Nephron (organoid): Measurements from ENCODE around the gene AGO3.
A peak's percentile ranks its signal among the peaks of the same experiment; 100 is the strongest.

Source experiments
- H3K27ac Mint-ChIP-seq, 3 experiments: 2 replicates each; pipeline ENCODE4 v1.8.0; 2020; ENCODE audit warnings: mixed read lengths in 3 of 3, mild to moderate bottlenecking in 2 of 3, moderate library complexity in 1 of 3
- H3K27me3 Mint-ChIP-seq: 2 replicates; pipeline ENCODE4 v1.8.0; 2021; ENCODE audit warnings: low read depth, mild to moderate bottlenecking, moderate library complexity, mixed read lengths
- H3K36me3 Mint-ChIP-seq: 2 replicates; pipeline ENCODE4 v1.8.0; 2020; ENCODE audit warnings: low read depth, mixed read lengths
- H3K4me1 Mint-ChIP-seq: 2 replicates; pipeline ENCODE4 v1.8.0; 2020; ENCODE audit warnings: mixed read lengths
- H3K4me3 Mint-ChIP-seq, 3 experiments: 2 replicates each; pipeline ENCODE4 v1.8.0; 2020; ENCODE audit warnings: mild to moderate bottlenecking in 3 of 3, mixed read lengths in 3 of 3, moderate library complexity in 2 of 3
- H3K9me3 Mint-ChIP-seq: 2 replicates; pipeline ENCODE4 v1.8.0; 2020; ENCODE audit warnings: mixed read lengths
- CTCF ChIP-seq, 3 experiments: fragments of 200-600 bp; sonication (generic); IDR thresholded peaks; one replicate each; pipeline ENCODE4 v1.5.0; 2021; ENCODE audit warnings: antibody characterized with exemption in 3 of 3; ENCODE audit not compliant: unreplicated experiment in 3 of 3

AGO3 gene

GRCh38 chr1:35929730-35930592, 944 bp upstream of the AGO3 start:
- Mint-ChIP-seq H3K4me3 (peak overlapping the region; percentile 91 to 96 (median 94)), H3K27me3 (no peaks in the 10 kb centered on the region), H3K27ac (peak overlapping the region; percentile 97 to 100 (median 99)), H3K36me3 (no peaks in the 10 kb centered on the region), H3K9me3 (no peaks in the 10 kb centered on the region), H3K4me1 (peaks cover 54% of the 10 kb centered on the region)
- TF ChIP-seq CTCF (IDR thresholded peaks at IDR 0.05; ENCODE audit: unreplicated experiment in 3 of 3): no peak

- TF ChIP-seq CTCF (IDR thresholded peaks at IDR 0.05; ENCODE audit: unreplicated experiment in 3 of 3): no peak
- Mint-ChIP-seq H3K4me3 (peak overlapping the region; percentile 89 to 95 (median 95)), H3K9me3 (no peaks in the 10 kb centered on the region), H3K36me3 (no peaks in the 10 kb centered on the region), H3K4me1 (peaks cover 51% of the 10 kb centered on the region), H3K27ac (peak overlapping the region; percentile 87 to 97 (median 96)), H3K27me3 (no peaks in the 10 kb centered on the region)
Observed at GRCh38 chr1:35931446-35932157, 697 bp downstream of the AGO3 start.

- peak overlapping the region; percentile 87 to 97 (median 96) for H3K27ac Mint-ChIP-seq
- no peaks in the 10 kb centered on the region for H3K9me3 Mint-ChIP-seq
- H3K36me3 Mint-ChIP-seq: no peaks in the 10 kb centered on the region
- TF ChIP-seq CTCF (IDR thresholded peaks at IDR 0.05; ENCODE audit: unreplicated experiment in 3 of 3): no peak
- H3K4me3 Mint-ChIP-seq: peak overlapping the region; percentile 89 to 95 (median 95)
- H3K27me3 Mint-ChIP-seq: no peaks in the 10 kb centered on the region
- H3K4me1 Mint-ChIP-seq: peaks cover 51% of the 10 kb centered on the region
Observed at GRCh38 chr1:35932158-35932636, 1.3 kb downstream of the AGO3 start.

GRCh38 chr1:35932941-35933340, 2.0 kb downstream of the AGO3 start:
- H3K27me3 Mint-ChIP-seq: no peaks in the 10 kb centered on the region
- peak overlapping the region; percentile 89 to 95 (median 95) for H3K4me3 Mint-ChIP-seq
- H3K36me3 Mint-ChIP-seq: no peaks in the 10 kb centered on the region
- peaks cover 51% of the 10 kb centered on the region for H3K4me1 Mint-ChIP-seq
- no peak for TF ChIP-seq CTCF (IDR thresholded peaks at IDR 0.05; ENCODE audit: unreplicated experiment in 3 of 3)
- H3K9me3 Mint-ChIP-seq: no peaks in the 10 kb centered on the region
- H3K27ac Mint-ChIP-seq: peak overlapping the region; percentile 87 to 97 (median 96)

- TF ChIP-seq CTCF (IDR thresholded peaks at IDR 0.05; ENCODE audit: unreplicated experiment in 3 of 3): no peak
- H3K27ac Mint-ChIP-seq: peak overlapping the region; percentile 93 to 95 (median 94)
- H3K9me3 Mint-ChIP-seq: no peaks in the 10 kb centered on the region
- H3K27me3 Mint-ChIP-seq: no peaks in the 10 kb centered on the region
- peak overlapping the region in 2 of 3 experiments; percentile 48 to 57 for H3K4me3 Mint-ChIP-seq
- H3K36me3 Mint-ChIP-seq: peaks cover under 1% of the 10 kb centered on the region
- H3K4me1 Mint-ChIP-seq: peaks cover 37% of the 10 kb centered on the region
Observed at GRCh38 chr1:35935442-35936388, 4.8 kb downstream of the AGO3 start.
